ENCODE results near the gene DELE1.
"Not testable (repeated sequence)": the region's sequence is repeated elsewhere in the genome, so short reads cannot be mapped to it uniquely, and the experiment has no call there.

Gene DELE1

GRCh38 chr5:141880961-141881801 is 42.5 kb upstream of the DELE1 start:
- Mint-ChIP-seq H3K27me3 (peaks cover 71 to 88% of the 10 kb centered on the region in 2 donors), H3K9me3 (no peaks in the 10 kb centered on the region), H3K27ac (no peak overlapping the region), H3K4me1 (peaks cover 21 to 37% of the 10 kb centered on the region in 2 donors), H3K4me3 (no peak overlapping the region), H3K36me3 (no peaks in the 10 kb centered on the region)
- DNase-seq (no peak), ATAC-seq (replicated peaks) (no peak)

- no peak for DNase-seq
These were observed 41.8 kb upstream of the DELE1 start for GRCh38 chr5:141881886-141882285.

GRCh38 chr5:141882594-141883183 is 41.0 kb upstream of the DELE1 start:
- Mint-ChIP-seq H3K9me3 (no peaks in the 10 kb centered on the region), H3K4me3 (no peak overlapping the region), H3K27ac (no peak overlapping the region), H3K27me3 (peaks cover 67 to 83% of the 10 kb centered on the region in 2 donors), H3K36me3 (no peaks in the 10 kb centered on the region), H3K4me1 (peaks cover 14 to 26% of the 10 kb centered on the region in 2 donors)
- ATAC-seq (replicated peaks) (no peak), DNase-seq (no peak)

More at GRCh38 chr5:141881886-141882285, 41.8 kb upstream of the DELE1 start:
- Mint-ChIP-seq H3K4me3 (no peak overlapping the region), H3K9me3 (no peaks in the 10 kb centered on the region), H3K36me3 (no peaks in the 10 kb centered on the region), H3K4me1 (peaks cover 21 to 34% of the 10 kb centered on the region in 2 donors), H3K27ac (no peak overlapping the region), H3K27me3 (peaks cover 74 to 89% of the 10 kb centered on the region in 2 donors)
- ATAC-seq (replicated peaks) = no peak

GRCh38 chr5:141883184-141883891 is 40.3 kb upstream of the DELE1 start:
- DNase-seq = no peak
- Mint-ChIP-seq H3K4me1 (peaks cover 14 to 23% of the 10 kb centered on the region in 2 donors), H3K27me3 (peaks cover 66 to 80% of the 10 kb centered on the region in 2 donors), H3K36me3 (no peaks in the 10 kb centered on the region), H3K9me3 (no peaks in the 10 kb centered on the region), H3K27ac (no peak overlapping the region), H3K4me3 (no peak overlapping the region)
- no peak for ATAC-seq (replicated peaks)

GRCh38 chr5:141883892-141884318 is 39.8 kb upstream of the DELE1 start:
- H3K9me3 Mint-ChIP-seq = no peaks in the 10 kb centered on the region
- H3K27ac Mint-ChIP-seq = no peak overlapping the region
- no peaks in the 10 kb centered on the region for H3K36me3 Mint-ChIP-seq
- no peak for ATAC-seq (replicated peaks)
- no peak for DNase-seq
- H3K4me3 Mint-ChIP-seq = no peak overlapping the region
- H3K27me3 Mint-ChIP-seq = peaks cover 63 to 74% of the 10 kb centered on the region in 2 donors
- peaks cover 9 to 20% of the 10 kb centered on the region in 2 donors for H3K4me1 Mint-ChIP-seq

GRCh38 chr5:141889282-141889871 is 34.3 kb upstream of the DELE1 start:
- DNase-seq = no peak
- no peaks in the 10 kb centered on the region for H3K36me3 Mint-ChIP-seq
- peaks cover 3 to 6% of the 10 kb centered on the region in 2 donors for H3K4me1 Mint-ChIP-seq
- no peak for ATAC-seq (replicated peaks)
- no peak overlapping the region for H3K4me3 Mint-ChIP-seq
- H3K9me3 Mint-ChIP-seq = no peaks in the 10 kb centered on the region
- H3K27ac Mint-ChIP-seq = no peak overlapping the region
- H3K27me3 Mint-ChIP-seq = peaks cover 31 to 37% of the 10 kb centered on the region in 2 donors

GRCh38 chr5:141890429-141890828 is 33.2 kb upstream of the DELE1 start:
- not testable (repeated sequence) for H3K27ac Mint-ChIP-seq; H3K4me3 Mint-ChIP-seq; H3K4me1 Mint-ChIP-seq; H3K36me3 Mint-ChIP-seq; H3K9me3 Mint-ChIP-seq; DNase-seq; ATAC-seq (replicated peaks)
- H3K27me3 Mint-ChIP-seq = peaks cover 25 to 27% of the 10 kb centered on the region in 2 donors

GRCh38 chr5:141897425-141897824 is 26.2 kb upstream of the DELE1 start:
- H3K27me3 Mint-ChIP-seq = peaks cover 9 to 19% of the 10 kb centered on the region in 2 donors
- no peak for ATAC-seq (replicated peaks)
- H3K4me3 Mint-ChIP-seq = no peak overlapping the region
- no peaks in the 10 kb centered on the region for H3K9me3 Mint-ChIP-seq
- no peaks in the 10 kb centered on the region for H3K4me1 Mint-ChIP-seq
- no peak overlapping the region for H3K27ac Mint-ChIP-seq
- no peaks in the 10 kb centered on the region for H3K36me3 Mint-ChIP-seq
- no peak for DNase-seq

- DNase-seq (no peak), ATAC-seq (replicated peaks) (no peak)
- no peak overlapping the region for H3K27ac Mint-ChIP-seq
- H3K4me1 Mint-ChIP-seq = no peaks in the 10 kb centered on the region
- no peaks in the 10 kb centered on the region for H3K9me3 Mint-ChIP-seq
- H3K4me3 Mint-ChIP-seq = no peak overlapping the region
- H3K27me3 Mint-ChIP-seq = peaks cover 9 to 30% of the 10 kb centered on the region in 2 donors
- H3K36me3 Mint-ChIP-seq = no peaks in the 10 kb centered on the region
These were observed 25.1 kb upstream of the DELE1 start for GRCh38 chr5:141898448-141899049.

- Mint-ChIP-seq H3K27ac (no peak overlapping the region), H3K27me3 (peaks cover 5 to 24% of the 10 kb centered on the region in 2 donors), H3K4me1 (peaks cover 0 to 2% of the 10 kb centered on the region in 2 donors), H3K36me3 (peaks cover 0 to 1% of the 10 kb centered on the region in 2 donors), H3K4me3 (no peak overlapping the region), H3K9me3 (no peaks in the 10 kb centered on the region)
- ATAC-seq (replicated peaks) = no peak
- no peak for DNase-seq
These were observed 21.5 kb upstream of the DELE1 start for GRCh38 chr5:141902015-141902814.

GRCh38 chr5:141903261-141903660 is 20.4 kb upstream of the DELE1 start:
- Mint-ChIP-seq H3K4me1 (peaks cover 0 to 2% of the 10 kb centered on the region in 2 donors), H3K4me3 (no peak overlapping the region), H3K27ac (no peak overlapping the region), H3K27me3 (peaks cover 5 to 24% of the 10 kb centered on the region in 2 donors), H3K9me3 (no peaks in the 10 kb centered on the region), H3K36me3 (peaks cover 0 to 1% of the 10 kb centered on the region in 2 donors)
- ATAC-seq (replicated peaks) = no peak
- no peak for DNase-seq

GRCh38 chr5:141904551-141904950 is 19.1 kb upstream of the DELE1 start:
- Mint-ChIP-seq H3K27ac (no peak overlapping the region), H3K9me3 (no peaks in the 10 kb centered on the region), H3K27me3 (peaks cover 5 to 24% of the 10 kb centered on the region in 2 donors), H3K4me1 (peaks cover 0 to 2% of the 10 kb centered on the region in 2 donors), H3K4me3 (no peak overlapping the region), H3K36me3 (peaks cover 0 to 1% of the 10 kb centered on the region in 2 donors)
- DNase-seq (no peak), ATAC-seq (replicated peaks) (no peak)

GRCh38 chr5:141906517-141906916 is 17.2 kb upstream of the DELE1 start:
- no peak overlapping the region for H3K4me3 Mint-ChIP-seq
- peaks cover 9 to 27% of the 10 kb centered on the region in 2 donors for H3K27me3 Mint-ChIP-seq
- peaks cover 0 to 1% of the 10 kb centered on the region in 2 donors for H3K36me3 Mint-ChIP-seq
- no peak overlapping the region for H3K27ac Mint-ChIP-seq
- H3K9me3 Mint-ChIP-seq = no peaks in the 10 kb centered on the region
- ATAC-seq (replicated peaks) (no peak), DNase-seq (no peak)
- peaks cover 0 to 2% of the 10 kb centered on the region in 2 donors for H3K4me1 Mint-ChIP-seq
